MM.1S (cell line): ENCODE measurements around the gene KCNC4.

ENCODE experiments used
- DNase-seq: peaks from one replicate; pipeline ENCODE4 v3.0.0-alpha.2; 2015
- H2AFZ ChIP-seq: fragments of 300-600 bp; sonication (generic); 2 replicates; pipeline ENCODE4 v1.6.0; 2016; ENCODE audit warnings: antibody characterized with exemption, low read length
- H3F3A ChIP-seq: fragments of 300-600 bp; sonication (generic); 2 replicates; pipeline ENCODE4 v1.6.1; 2016; ENCODE audit warnings: mild to moderate bottlenecking, antibody characterized with exemption, low read length, moderate library complexity, mixed read lengths; ENCODE audit not compliant: insufficient read depth
- H3K27ac ChIP-seq: fragments of 300-600 bp; sonication (generic); 2 replicates; pipeline ENCODE4 v1.5.1; 2016; ENCODE audit warnings: mild to moderate bottlenecking, low read length
- H3K27me3 ChIP-seq: fragments of 300-600 bp; sonication (generic); replicated peaks from 2 replicates; pipeline ENCODE4 v1.6.0; 2016; ENCODE audit warnings: low read length; ENCODE audit not compliant: insufficient read depth
- H3K36me3 ChIP-seq: fragments of 300-600 bp; sonication (generic); replicated peaks from 2 replicates; pipeline ENCODE4 v1.6.1; 2016; ENCODE audit warnings: mild to moderate bottlenecking, low read length, mixed read lengths; ENCODE audit not compliant: insufficient read depth
- H3K4me1 ChIP-seq: fragments of 300-600 bp; sonication (generic); 2 replicates; pipeline ENCODE4 v1.6.1; 2016; ENCODE audit warnings: low read length, mixed read lengths
- H3K4me2 ChIP-seq: fragments of 300-600 bp; sonication (generic); 2 replicates; pipeline ENCODE4 v1.6.0; 2016; ENCODE audit warnings: low read depth, low read length
- H3K4me3 ChIP-seq: fragments of 300-600 bp; sonication (generic); 2 replicates; pipeline ENCODE4 v1.5.1; 2016; ENCODE audit warnings: low read length, mixed read lengths
- H3K79me2 ChIP-seq: fragments of 300-600 bp; sonication (generic); 2 replicates; pipeline ENCODE4 v1.6.1; 2016; ENCODE audit warnings: mixed run types, low read length, mixed read lengths
- H3K9ac ChIP-seq: fragments of 300-600 bp; sonication (generic); 2 replicates; pipeline ENCODE4 v1.6.1; 2016; ENCODE audit warnings: low read length, mixed read lengths
- H3K9me2 ChIP-seq: fragments of 300-600 bp; sonication (generic); replicated peaks from 2 replicates; pipeline ENCODE4 v1.6.1; 2016; ENCODE audit warnings: mild to moderate bottlenecking, low read length, mixed read lengths; ENCODE audit not compliant: insufficient read depth
- H3K9me3 ChIP-seq: fragments of 300-600 bp; sonication (generic); replicated peaks from 2 replicates; pipeline ENCODE4 v1.6.1; 2016; ENCODE audit warnings: mild to moderate bottlenecking, low read length, mixed read lengths; ENCODE audit not compliant: insufficient read depth
- H4K20me1 ChIP-seq: fragments of 300-600 bp; sonication (generic); 2 replicates; pipeline ENCODE4 v1.6.1; 2016; ENCODE audit warnings: mild to moderate bottlenecking, low read length, moderate library complexity, mixed read lengths; ENCODE audit not compliant: insufficient read depth
- EZH2 ChIP-seq: fragments of 300-600 bp; sonication (generic); optimal IDR thresholded peaks from 2 replicates; pipeline ENCODE3; 2017; ENCODE audit warnings: low read depth, mild to moderate bottlenecking, antibody characterized with exemption, low read length, mixed read lengths

KCNC4 gene

DNA sequence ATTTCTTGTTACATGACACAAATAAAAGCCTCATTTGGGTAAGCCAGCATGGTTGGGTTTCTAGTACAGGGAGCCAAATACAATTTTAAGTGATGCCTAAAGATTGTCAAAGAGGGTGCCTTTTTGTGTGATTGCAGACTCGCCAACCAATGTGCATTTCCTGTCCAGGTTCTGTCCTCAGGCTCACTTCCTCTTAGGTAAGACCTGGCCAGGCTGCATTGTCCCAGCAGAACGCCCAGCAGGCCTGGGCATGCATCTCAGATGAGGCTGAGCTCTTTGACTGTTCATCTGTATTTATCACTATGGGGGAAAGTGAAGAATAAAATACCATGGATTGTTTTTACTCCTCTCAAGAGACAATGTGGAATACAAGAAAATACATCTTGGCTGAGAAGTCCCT lies 49.7 kb downstream of the KCNC4 start:
- Histone ChIP-seq H3K9me3 (no peaks in the 10 kb centered on the region), H3K27me3 (no peaks in the 10 kb centered on the region), H3K36me3 (no peaks in the 10 kb centered on the region), H3K79me2 (no peaks in the 10 kb centered on the region), H3K4me2 (no peak overlapping the region), H3K9ac (no peak overlapping the region), H3F3A (no peaks in the 10 kb centered on the region), H2AFZ (no peak overlapping the region), H3K4me3 (no peak overlapping the region), H3K27ac (no peak overlapping the region), H4K20me1 (no peaks in the 10 kb centered on the region), H3K4me1 (peaks cover 17% of the 10 kb centered on the region), H3K9me2 (no peaks in the 10 kb centered on the region)
- TF ChIP-seq EZH2 = no peak
- no peak for DNase-seq
